Smooth muscle cell (in vitro differentiated cells): ENCODE measurements around the gene PRCC. TPM values are rescaled to one million over a fixed set of nuclear protein-coding genes. Genes with fewer than 3 reads are reported as not detected.

Source experiments
- DNase-seq: peaks from one replicate; lab custom pipeline; 2025; ENCODE audit not compliant: unreplicated experiment; lab: John Stamatoyannopoulos, UW
- H2AFZ ChIP-seq: fragments of 200-600 bp; sonication (generic); 2 replicates; pipeline ENCODE4 v1.6.0; 2016; ENCODE audit warnings: antibody characterized with exemption, low read depth, mild to moderate bottlenecking
- H3F3A ChIP-seq: fragments of 200-600 bp; sonication (generic); 2 replicates; pipeline ENCODE4 v1.6.0; 2017; ENCODE audit warnings: antibody characterized with exemption, low read depth
- H3K27ac ChIP-seq: fragments of 200-600 bp; sonication (generic); 2 replicates; pipeline ENCODE4 v1.5.1; 2016; ENCODE audit warnings: low read depth, mild to moderate bottlenecking
- H3K27me3 ChIP-seq: fragments of 200-600 bp; sonication (generic); 2 replicates; pipeline ENCODE4 v1.6.1; 2016; ENCODE audit warnings: low read depth, mild to moderate bottlenecking
- H3K36me3 ChIP-seq: fragments of 200-600 bp; sonication (generic); 2 replicates; pipeline ENCODE4 v1.5.1; 2016; ENCODE audit warnings: low read depth
- H3K4me1 ChIP-seq: fragments of 200-600 bp; sonication (generic); 2 replicates; pipeline ENCODE4 v1.5.1; 2016; ENCODE audit warnings: low read depth
- H3K4me2 ChIP-seq: fragments of 200-600 bp; sonication (generic); 2 replicates; pipeline ENCODE4 v1.6.0; 2016; ENCODE audit warnings: mild to moderate bottlenecking
- H3K4me3 ChIP-seq: fragments of 200-600 bp; sonication (generic); 2 replicates; pipeline ENCODE4 v1.5.1; 2016; ENCODE audit warnings: mild to moderate bottlenecking
- H3K79me2 ChIP-seq: fragments of 200-600 bp; sonication (generic); 2 replicates; pipeline ENCODE4 v1.6.0; 2016; ENCODE audit warnings: low read depth, mild to moderate bottlenecking
- H3K9ac ChIP-seq: fragments of 200-600 bp; sonication (generic); 2 replicates; pipeline ENCODE4 v1.6.0; 2016; ENCODE audit warnings: low read depth
- H3K9me3 ChIP-seq: fragments of 200-600 bp; sonication (generic); replicated peaks from 2 replicates; pipeline ENCODE4 v1.5.1; 2016; ENCODE audit warnings: low read depth
- H4K20me1 ChIP-seq: fragments of 200-600 bp; sonication (generic); 2 replicates; pipeline ENCODE4 v1.6.0; 2016; ENCODE audit warnings: low read depth
- WGBS: methylation state at CpG from one replicate; pipeline ENCODE4 v1.1.7; 2016; ENCODE audit warnings: low lambda C conversion rate; 5-methylcytosine and 5-hydroxymethylcytosine counted together
- polyA plus RNA-seq: library from polyadenylated mRNA; unstranded; fragments of >200 nt; fragmentation: Nextera tagmentation; extraction: Ambion mirVana; gene quantifications from 2 replicates; pipeline ENCODE4 v1.2.1, GENCODE V29; 2016
- total RNA-seq: library from RNA; depleted of rRNA; stranded (reverse); fragments of >200 nt; gene quantifications from 2 replicates; pipeline ENCODE4 v1.2.3, GENCODE V29; 2014
- TF ChIP-seq, protein P1 (sequence below): fragments of 200-600 bp; sonication (generic); IDR thresholded peaks from 2 replicates; pipeline ENCODE4 v1.5.1; 2017; ENCODE audit warnings: borderline replicate concordance, mild to moderate bottlenecking, antibody characterized with exemption; ENCODE audit not compliant: insufficient read depth, poor library complexity, severe bottlenecking

PRCC gene
- total and polyA plus RNA-seq, 2 experiments from 2014 or later = 37.7 to 68.7 TPM

DNA sequence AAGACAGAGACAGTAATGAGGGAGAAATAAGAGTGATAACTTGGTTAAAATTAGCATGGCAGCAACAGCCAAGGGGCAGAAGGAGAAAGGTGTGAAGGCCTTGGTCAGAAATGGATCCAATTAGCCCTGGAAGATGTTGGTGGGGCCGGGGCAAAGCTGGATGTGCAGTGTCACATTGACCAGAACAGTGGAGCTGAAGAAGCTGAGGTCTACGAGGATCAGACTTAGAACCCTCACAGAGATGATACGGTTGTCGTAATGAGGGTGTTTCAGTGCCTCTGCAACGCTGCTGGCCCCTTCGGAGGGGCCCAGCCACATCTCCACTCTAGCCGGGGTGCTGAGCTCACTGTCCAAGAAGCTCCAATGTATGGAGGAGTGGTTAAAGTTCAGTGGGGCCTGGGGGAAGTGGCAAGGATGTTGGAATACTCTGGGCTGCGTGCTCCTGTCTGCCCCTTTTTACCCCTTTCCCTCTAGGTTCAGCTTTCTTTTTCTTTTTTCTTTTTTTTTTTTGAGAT, 35.1 kb downstream of the PRCC start:
- Histone ChIP-seq H4K20me1 (peaks cover 28% of the 10 kb centered on the region), H3K9me3 (no peaks in the 10 kb centered on the region), H3K9ac (no peak overlapping the region), H3F3A (peaks cover 44% of the 10 kb centered on the region), H3K4me1 (peaks cover 14% of the 10 kb centered on the region), H3K4me2 (peak overlapping the region; percentile 52), H3K27ac (peak overlapping the region; percentile 65), H3K36me3 (peaks cover 2% of the 10 kb centered on the region), H3K79me2 (no peaks in the 10 kb centered on the region), H2AFZ (no peak overlapping the region), H3K4me3 (no peak overlapping the region), H3K27me3 (no peaks in the 10 kb centered on the region)
- DNase-seq = no peak
- 30% methylated on average over 8 of the region's 8 CpGs for WGBS
- TF ChIP-seq, protein P1, sequence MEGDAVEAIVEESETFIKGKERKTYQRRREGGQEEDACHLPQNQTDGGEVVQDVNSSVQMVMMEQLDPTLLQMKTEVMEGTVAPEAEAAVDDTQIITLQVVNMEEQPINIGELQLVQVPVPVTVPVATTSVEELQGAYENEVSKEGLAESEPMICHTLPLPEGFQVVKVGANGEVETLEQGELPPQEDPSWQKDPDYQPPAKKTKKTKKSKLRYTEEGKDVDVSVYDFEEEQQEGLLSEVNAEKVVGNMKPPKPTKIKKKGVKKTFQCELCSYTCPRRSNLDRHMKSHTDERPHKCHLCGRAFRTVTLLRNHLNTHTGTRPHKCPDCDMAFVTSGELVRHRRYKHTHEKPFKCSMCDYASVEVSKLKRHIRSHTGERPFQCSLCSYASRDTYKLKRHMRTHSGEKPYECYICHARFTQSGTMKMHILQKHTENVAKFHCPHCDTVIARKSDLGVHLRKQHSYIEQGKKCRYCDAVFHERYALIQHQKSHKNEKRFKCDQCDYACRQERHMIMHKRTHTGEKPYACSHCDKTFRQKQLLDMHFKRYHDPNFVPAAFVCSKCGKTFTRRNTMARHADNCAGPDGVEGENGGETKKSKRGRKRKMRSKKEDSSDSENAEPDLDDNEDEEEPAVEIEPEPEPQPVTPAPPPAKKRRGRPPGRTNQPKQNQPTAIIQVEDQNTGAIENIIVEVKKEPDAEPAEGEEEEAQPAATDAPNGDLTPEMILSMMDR = no peak

DNA sequence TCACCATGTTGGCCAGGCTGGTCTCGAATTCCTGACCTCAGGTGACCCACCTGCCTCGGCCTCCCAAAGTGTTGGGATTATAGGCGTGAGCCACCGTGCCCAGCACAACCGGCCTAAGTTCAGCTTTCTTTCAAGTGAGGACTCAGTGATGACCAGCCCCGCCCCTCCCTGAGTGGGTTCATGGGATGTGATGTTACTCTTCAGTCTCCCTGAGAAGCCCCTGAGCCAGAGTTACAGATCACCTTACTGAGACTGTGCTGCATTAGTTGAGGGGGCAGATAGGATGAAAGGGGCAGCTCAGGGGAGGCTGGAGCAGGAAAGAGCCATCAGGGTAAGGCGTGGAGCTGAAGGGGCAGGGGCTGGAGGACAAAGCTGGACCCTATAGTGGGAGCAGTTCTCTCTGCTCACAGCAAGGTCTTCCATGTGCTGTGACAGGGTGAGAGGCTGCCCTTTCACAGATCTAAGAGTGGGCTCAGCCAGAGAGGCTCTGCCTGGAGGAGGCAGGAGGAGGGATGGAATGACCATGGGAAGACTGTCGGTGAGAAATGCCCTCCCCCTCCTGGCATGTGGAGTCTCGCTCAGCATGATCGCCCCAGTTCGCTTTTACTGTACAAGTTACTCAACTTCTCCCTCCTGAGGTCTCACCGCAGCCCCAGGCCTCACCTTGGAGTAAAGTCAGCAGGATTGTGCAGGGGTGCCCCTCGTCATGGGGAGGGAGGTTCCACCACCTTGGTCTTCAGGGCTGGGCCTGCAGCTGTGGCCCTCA, 35.9 kb downstream of the PRCC start:
- Histone ChIP-seq H4K20me1 (peaks cover 20% of the 10 kb centered on the region), H3F3A (peaks cover 37% of the 10 kb centered on the region), H3K27me3 (no peaks in the 10 kb centered on the region), H2AFZ (no peak overlapping the region), H3K9ac (no peak overlapping the region), H3K79me2 (no peaks in the 10 kb centered on the region), H3K4me2 (peak overlapping the region; percentile 52), H3K36me3 (no peaks in the 10 kb centered on the region), H3K27ac (peak overlapping the region; percentile 65), H3K4me3 (no peak overlapping the region), H3K4me1 (peaks cover 14% of the 10 kb centered on the region), H3K9me3 (no peaks in the 10 kb centered on the region)
- 82% methylated on average over 13 of the region's 13 CpGs for WGBS
- TF ChIP-seq, protein P1 = no peak
- no peak for DNase-seq

DNA sequence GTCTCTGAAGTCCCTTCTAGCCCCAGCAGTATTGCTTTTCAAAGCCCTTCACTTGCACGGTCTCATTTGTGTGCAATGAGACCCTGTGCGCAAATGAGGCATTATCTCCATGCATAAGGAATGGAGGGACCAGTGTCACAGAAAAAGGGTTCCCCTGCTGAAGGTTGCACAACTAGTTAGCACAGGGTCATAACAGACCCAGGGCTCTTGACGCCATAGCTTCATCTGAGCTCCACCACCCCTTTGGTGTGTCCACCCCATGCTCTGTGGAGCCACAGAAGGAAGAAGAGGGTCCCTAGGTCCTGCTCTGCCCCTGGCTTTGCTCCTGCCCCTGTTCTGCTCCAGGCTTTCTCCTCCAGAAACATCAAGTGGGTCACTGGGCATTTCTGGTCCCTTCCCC, 36.7 kb downstream of the PRCC start:
- no peak for DNase-seq
- peak overlapping the region; percentile 42 for H3K27ac ChIP-seq
- no peaks in the 10 kb centered on the region for H3K9me3 ChIP-seq
- H3F3A ChIP-seq = peaks cover 32% of the 10 kb centered on the region
- H4K20me1 ChIP-seq = peaks cover 15% of the 10 kb centered on the region
- no peaks in the 10 kb centered on the region for H3K27me3 ChIP-seq
- peaks cover 14% of the 10 kb centered on the region for H3K4me1 ChIP-seq
- H3K4me3 ChIP-seq = no peak overlapping the region
- no peak overlapping the region for H2AFZ ChIP-seq
- H3K79me2 ChIP-seq = no peaks in the 10 kb centered on the region
- TF ChIP-seq, protein P1 = no peak
- H3K36me3 ChIP-seq = no peaks in the 10 kb centered on the region
- WGBS = 67% methylated on average over 3 of the region's 3 CpGs
- no peak overlapping the region for H3K9ac ChIP-seq
- peak overlapping the region; percentile 6 for H3K4me2 ChIP-seq
